HUDEP-2 (cell line): Measurements from ENCODE around the gene CTBP2.
"Not testable (repeated sequence)": the region's sequence is repeated elsewhere in the genome, so short reads cannot be mapped to it uniquely, and the experiment has no call there.

ENCODE experiments used
- DNase-seq, 76 experiments: peaks; one replicate each; lab custom pipeline; 2025; ENCODE audit not compliant: unreplicated experiment in 76 of 76; lab: John Stamatoyannopoulos, UW

Gene CTBP2

DNA sequence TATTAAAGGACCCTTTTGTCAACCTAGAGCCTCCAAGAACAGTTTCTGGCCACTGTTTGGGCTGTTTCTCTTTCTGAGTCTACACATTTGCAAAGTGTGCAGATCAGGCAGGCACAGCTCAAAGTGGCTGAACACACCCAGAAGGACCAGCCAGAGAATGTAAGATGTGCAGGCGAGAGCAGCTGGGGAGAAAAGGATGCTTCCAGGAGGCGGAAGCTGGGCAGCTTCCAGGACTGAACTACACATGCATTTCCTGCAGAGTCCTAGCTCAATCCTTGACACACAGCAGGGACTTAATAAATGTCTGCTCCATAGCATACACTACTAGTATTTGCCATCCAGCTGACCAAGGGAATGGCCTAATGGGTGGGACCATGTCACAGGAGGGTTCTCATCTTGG lies 70.9 kb downstream of the CTBP2 start:
- no peak for DNase-seq

DNA sequence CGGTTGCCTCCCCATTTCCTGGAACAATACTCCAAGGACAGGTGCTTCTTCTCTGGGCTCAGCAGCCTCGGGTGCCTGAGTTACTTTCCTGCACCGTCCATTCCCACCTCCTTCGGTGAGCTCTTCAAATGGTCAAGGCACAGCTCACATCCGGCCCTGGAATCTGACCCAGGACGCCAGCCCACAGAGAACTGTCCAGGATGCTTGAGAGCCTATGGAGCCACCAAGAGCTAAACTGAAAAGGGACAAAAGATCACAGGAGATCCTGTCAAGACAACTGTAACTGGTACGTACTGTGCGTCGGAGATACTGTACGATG lies 72.5 kb downstream of the CTBP2 start:
- DNase-seq = no peak

DNA sequence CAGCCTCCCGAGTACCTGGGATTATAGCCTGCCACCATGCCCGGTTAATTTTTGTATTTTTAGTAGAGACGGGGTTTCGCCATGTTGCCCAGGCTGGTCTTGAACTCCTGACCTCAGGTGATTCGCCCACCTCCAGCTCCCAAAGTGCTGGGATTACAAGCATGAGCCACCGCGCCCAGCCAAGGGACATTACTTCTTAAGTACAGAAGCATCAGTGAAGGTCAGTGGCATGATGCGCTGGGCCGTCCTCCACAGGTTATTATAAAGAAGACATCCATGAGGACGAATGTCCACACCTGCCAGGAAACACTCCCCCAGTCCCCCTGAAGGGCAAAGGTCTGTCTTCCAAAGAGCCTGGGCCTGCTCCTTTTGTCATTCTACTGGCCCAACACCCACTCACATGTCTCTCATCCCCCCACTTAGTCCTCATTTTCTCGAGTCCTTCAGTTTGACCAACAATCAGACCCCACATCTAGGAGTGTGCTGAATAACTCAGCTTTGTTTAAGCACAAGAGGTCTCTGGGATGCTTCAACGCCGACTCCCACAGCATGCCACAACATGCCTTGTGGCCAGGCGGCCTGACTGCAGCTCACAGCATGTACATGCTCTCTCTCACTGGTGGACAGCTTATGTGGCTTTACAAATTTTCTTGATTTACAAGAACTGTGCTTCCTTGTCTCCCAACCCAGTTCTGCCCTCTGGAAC lies 73.0 kb downstream of the CTBP2 start:
- DNase-seq = no peak

DNA sequence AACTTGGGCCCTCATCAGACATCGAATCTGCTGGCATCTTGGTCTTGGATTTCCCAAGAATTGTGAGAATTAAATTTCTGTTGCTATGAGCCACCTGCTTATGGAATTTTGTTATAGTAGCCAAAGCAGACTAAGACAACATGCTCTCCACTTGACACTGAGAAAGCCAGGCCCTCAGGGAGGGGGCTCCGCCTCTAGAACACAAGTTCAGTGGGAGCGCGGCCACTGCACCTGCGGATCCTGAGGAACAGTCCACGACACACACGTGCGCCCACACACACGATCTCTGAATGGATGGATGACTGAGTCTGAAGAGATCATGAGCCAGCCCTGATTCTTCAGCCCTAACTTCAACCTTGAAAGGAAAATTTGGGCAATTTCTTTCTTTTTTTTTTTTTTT lies 73.7 kb downstream of the CTBP2 start:
- no peak for DNase-seq

DNA sequence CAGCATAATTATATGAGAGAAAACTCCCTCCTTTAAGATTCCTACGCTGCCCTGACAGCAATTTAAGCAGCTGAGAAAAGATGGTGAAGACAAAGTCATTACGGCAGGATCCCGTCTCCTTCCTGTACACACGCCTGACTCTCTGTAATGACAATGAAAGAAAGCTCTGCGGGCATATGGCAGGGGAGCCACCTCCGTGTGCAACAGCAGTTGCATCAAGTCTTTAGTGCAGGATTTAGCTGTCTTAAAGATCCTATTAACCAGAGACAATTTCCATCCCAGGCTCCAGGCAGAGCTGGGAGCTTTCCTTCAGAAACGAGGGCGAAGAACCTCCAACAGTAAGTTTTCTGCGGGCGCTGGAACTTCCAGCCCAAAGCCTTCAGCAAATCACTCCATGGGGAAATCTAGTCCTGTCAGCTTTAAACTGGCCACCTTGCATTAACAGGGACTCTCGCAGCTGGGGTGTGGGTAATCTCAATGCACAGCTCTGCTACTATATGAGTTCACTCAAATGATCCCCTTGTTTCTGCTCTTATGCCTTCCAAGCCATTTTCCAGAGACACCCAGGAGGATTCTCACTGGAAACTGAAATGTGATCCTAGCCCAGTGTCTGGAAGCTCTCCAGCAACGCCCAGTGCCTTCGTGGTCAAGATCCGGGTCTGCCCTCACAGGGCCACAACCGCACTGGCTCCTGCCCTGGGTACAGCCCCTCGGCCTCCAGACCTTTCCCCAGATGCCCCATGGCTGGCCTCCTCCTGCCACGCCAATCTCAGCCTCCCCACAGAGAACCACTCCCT lies 74.9 kb downstream of the CTBP2 start:
- no peak for DNase-seq

DNA sequence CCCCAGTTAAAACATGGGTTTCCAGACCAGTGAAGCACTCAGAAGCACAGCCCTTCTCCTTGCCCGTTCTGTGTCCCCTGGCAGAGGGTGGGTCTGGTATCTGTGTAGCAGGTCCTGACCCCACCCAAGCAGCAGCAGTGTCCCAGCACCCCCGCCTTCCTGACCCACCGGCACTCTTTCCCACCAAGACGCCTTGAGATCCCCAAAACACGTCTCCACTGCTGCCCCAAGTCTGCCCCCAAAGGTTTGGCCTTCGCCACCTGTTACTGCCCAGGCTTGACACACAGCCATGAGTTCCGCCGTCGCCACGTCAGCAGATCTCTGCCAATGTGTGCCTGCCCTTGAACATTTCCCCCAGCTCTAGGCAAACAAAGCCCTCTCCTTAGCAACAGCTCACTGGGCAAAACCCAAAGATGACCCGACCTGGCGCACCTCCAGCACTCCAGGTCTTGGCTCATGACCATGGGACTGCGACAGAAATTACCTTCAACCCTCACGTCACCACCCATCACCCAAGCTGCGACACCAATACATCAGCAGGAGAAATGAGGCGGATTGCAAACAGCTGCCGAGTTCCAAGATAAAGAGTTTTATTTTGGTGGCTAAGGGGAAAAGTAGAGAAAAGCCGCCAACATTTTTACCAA lies 75.6 kb downstream of the CTBP2 start:
- no peak for DNase-seq

DNA sequence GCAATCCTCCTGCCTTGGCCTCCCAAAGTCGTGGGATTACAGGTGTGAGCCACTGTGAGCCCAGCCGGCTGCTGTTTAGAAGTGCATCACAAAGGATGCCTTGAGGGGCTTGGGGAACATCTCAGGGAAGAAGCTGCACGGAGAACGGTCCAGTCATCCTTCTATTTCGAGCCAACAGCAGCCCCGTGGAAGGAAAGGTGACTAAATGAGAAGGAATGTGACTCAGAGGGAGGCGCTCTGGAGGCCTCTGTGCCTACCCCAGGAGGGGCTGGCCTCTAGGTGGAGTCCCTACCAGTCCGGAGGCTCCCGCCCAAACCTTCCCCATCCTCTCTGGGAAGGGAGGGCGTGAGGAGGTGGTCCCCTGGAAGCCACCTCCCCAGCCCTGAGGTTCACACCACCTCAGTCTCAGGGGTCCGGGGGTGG lies 76.2 kb downstream of the CTBP2 start:
- DNase-seq = no peak

DNA sequence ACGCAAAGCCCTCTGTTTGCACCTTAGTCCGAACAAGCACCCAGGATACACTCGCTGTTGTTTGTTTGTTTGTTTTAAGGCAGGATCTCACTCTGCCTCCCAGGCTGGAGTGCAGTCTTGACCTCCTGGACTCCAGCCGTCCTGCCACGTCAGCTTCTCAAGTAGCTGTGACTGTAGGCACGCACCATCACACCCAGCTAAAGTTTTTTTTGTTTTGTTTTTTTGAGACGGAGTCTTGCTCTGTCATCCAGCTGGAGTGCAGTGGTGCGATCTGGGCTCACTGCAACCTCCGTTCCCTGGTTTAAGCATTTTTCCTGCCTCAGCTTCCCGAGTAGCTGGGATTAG lies 76.8 kb downstream of the CTBP2 start:
- DNase-seq = no peak

DNA sequence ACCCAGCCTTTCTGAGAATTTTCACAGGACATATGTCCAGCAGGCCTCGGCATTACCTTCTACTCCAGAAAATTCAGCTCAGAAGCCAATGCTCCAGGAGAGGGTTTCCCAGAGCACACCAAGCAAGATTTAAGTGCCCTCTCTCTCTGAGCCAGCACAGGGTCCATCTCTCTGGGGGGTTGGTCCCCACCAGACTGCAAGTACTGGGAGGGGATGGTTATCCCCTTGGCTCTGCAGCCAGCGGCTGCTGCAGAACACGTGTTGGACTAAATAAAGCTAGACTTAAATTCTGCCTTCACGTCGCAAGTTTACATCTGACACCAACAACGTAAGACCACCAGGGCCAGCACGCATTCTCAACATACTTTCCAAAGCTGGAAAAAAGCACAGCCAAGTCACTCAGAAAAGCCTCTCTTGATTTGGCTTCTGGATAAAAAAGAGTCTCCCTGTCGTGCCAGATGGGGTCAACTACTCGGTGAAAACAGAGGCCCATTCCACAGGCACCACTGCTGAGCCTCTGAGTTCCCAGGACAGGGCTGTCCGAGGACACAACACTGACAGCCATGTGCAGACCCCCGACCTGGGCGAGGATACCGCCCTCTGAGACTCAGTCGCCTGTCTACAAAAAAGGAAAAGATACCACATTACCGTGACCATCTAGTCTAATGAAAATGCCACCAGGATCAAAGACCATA lies 77.3 kb downstream of the CTBP2 start:
- DNase-seq = no peak

DNA sequence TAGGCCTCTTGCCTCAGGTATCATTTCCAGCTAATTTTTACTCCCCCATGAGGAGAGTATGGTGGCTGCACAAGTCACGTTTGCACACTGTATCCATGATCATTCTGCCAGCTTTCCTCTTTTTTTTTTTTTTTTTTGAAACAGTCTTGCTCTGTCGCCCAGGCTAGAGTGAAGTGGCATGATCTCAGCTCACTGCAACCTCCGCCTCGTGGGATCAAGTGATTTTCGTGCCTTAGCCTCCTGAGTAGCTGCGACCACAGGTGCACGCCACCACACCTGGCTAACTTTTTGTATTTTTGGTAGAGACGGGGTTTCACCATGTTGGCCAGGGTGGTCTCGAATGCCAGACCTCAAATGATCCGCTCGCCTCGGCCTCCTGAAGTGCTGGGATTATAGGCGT lies 77.9 kb downstream of the CTBP2 start:
- DNase-seq = not testable (repeated sequence)

DNA sequence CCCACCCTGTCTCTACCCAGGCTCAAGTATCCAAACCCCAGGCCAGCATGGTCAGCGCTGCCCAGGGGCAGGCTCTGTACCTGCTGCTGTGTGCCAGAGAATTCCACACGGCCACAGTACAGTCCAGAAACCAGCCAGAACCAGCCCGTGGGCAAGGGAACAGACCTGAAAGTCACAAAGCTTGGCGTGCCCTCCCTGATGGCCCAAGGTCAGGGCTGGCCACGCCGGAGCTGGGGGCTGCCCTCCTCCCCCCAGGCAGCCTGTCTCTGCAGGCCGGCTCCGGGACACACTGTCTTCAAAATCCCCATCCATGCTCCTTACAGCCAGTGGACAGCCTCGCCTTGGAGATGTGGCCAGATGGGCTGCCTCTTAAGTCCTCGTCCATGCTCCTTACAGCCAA lies 78.4 kb downstream of the CTBP2 start:
- DNase-seq = no peak

DNA sequence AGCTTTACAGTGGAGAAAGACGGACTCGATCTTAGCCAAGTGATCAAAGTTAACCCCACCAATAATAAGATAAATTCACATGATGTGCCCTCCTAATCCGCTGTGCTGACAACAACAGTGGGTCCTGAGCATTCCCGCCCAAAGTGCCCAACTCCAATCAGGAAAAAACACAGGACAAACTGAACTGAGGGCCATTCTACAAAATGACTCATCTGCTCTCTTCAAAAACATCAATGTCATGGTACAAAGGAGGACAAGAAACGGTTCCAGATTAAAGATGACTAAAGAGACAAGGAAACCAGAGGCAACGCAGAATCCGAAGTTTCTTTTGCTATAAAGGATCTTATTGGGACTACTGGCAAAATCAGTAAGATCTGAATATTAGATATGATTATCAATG lies 79.4 kb downstream of the CTBP2 start:
- no peak for DNase-seq

DNA sequence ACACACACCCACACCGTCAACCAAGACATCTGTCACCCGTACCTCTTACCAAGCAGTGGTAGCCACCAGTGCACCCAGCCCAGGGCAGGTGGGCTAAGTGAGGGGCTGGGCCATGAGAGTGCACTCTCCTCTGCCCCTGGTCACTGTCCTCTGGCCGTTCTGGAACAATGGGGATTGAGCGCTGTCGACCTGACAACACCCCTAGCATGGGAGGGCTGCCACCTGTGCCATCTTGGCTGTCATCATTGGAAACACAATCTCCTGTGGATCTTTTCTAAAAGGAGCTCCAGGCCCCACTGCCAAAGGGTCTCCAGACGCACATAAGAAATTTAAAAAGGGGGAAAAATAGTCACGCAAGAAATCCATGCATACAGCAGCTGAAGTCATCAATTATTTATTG lies 80.1 kb downstream of the CTBP2 start:
- DNase-seq = no peak

DNA sequence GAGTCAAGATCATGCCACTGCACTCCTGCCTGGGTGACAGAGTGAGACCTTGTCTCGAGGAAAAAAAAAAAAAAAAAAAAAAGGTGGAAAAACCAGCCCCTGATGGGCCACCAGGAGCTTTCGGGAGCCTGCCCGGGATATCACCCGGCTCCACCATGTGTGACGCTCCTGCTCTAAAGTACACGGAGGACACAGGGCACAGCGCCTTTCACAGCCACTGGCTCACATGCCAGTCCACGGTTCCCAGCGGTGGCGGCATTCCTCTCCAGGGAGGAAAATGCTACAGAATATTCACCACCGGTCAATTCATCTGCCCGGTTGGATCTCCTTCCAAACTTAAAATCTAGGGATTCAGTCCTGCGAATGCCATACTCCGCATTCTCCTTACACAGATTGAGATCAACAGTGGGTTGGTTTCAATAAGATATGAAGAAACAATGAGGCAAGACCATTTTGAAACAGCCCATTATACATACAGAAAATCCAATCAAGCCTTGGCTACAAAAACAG lies 81.2 kb downstream of the CTBP2 start:
- no peak for DNase-seq

DNA sequence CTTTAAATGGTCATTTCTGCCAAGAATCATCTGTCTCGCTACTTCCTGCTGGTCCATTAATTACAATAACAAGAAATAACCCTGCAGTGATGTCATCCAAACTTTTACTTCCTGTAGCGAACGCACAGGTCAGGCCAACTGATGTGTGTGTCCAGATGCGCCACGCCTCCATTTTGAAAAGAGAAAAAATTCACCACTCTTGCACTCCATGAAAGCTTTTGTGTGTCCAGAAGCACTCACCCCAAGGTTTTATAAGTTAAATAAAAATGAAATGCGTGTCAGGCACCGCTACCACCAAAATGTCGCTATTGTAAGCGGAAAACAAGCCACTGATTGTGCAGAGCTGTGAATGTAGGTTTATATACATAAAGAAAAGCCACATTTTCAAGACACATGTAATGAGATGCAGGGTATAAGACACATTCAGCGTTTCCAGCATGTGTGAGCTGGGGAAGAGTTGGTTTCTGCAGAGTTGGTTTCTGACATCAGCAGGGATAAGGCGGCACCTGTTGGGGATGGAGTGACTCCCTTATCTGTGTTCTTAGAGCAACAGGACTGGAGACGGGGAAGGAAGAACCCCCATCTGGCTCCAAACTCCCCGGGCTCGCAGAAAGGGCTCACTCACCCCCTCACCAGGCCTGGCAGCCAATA lies 83.3 kb downstream of the CTBP2 start:
- no peak for DNase-seq

DNA sequence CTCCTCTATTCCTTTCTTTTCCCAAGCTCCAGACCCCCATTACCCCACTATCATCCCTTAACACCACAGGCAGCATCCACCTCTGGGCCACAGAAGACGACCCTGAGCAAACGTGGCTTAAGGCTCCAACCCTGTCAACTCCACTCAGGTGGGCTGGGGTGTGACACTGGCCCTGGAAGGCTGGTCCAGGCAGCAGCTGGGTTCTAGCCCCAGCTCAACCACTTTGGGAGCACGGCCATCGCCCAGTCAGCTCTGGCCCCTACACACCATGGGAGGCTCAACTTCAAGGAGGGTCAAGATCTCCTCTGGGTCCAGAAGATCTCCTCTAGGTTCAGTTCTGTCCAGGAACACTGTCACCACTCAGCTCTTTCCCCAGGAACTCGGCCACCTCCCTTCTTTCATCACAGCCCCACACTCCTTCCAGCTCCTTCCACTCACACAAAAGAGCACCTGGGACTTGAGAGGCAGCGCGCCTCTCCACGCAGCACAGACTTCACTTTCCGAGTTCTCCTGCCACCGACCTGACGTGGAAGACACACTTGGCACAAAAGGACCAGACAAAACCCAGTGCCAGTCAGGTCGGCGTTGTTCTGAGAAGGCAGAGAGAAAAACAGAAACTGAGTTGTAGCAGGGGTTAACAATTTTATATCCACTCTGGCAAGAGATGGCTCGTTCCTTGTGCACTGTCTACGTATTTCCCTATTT lies 84.1 kb downstream of the CTBP2 start:
- no peak for DNase-seq

DNA sequence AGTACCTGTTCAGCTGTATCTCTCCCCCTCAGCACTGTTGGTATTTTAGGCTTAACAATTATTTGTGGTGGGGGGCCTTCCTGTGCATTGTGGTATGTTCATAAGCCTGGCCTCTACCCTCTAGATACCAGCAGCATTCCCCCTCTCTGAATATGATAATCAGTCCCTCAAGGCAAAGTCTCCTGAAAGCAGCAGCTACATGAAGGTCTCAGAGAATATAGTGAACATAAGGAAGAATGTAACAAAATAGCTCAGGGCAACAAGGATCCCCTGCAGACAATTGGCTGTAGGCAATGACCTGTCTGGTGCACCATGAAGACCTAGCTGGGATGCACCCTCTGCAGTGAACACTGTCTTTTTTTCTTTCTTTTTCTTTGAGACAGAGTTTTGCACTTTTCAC lies 86.4 kb downstream of the CTBP2 start:
- DNase-seq = no peak

DNA sequence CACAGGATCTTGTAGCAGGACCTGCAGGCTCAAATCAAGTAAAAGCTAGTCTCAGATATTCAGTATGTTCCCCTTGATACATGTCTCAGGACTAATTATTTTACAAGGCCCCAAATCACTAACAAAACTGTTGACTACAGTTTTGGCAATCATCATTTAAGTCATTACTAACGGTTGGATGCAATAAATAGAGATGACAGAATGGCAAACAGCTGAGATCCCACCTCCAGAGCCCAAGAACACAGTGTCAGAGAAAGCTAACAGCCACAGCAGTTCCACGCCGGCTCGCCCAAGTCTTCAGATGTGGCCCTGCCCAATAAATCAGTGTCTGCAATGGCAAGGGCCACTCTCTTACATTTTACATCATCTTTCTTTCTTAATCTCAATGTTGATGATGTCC lies 87.6 kb downstream of the CTBP2 start:
- no peak for DNase-seq

DNA sequence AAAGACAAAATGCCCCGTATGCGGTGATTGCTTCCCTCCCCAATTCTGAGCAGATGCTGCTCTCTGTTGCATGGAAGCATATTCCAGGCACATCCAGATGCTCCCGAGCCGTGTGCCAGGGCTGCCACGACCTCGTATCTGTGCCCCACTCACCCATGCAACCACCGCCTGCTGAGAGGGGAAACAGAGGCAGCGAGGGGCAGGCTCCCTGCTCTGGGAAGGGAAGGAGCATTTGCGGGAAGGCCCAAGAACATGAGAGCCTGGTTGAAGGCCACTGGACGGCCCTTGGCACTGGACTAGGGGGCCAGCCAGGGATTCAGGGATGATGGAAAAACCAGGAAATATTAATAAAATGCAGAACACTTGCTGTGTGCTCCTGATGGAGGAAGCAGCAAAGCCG lies 89.4 kb downstream of the CTBP2 start:
- no peak for DNase-seq

DNA sequence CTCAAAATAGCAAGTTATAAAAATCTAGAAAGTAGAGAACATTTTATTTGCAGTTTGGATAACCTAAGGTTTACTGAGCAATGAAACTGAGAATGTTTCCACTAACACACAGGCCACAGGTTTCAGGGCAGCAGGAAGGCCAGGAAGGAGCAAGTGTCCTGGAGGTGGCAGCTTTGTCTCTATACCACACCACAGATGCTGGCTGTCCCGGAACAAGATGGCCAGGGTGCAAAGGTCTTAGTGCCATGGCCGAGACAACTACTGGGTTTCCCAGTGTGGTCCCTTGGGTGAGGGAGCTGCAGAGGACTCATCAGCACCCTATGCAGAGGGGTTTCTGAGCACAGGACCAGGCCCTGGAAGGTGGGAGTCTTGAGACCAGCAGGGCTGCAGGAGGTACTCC lies 92.0 kb downstream of the CTBP2 start:
- DNase-seq = no peak
